Inflammatory macrophage treated with lipopolysaccharide for 1 hour (primary cell): ENCODE measurements around the gene FAM50B.

Experiments
- DNase-seq, 2 donors: peaks; one replicate each; pipeline ENCODE4 v3.0.0-alpha.2; 2020 to 2022

Gene FAM50B

GRCh38 chr6:3898265-3898994 lies 49.3 kb downstream of the FAM50B start:
- peak in 1 of 2 donors; percentile 14 for DNase-seq

- DNase-seq: no peak
These were observed 49.9 kb downstream of the FAM50B start for GRCh38 chr6:3899061-3899460.

- DNase-seq: no peak
These were observed 50.8 kb downstream of the FAM50B start for GRCh38 chr6:3899970-3900439.
